Endothelial cell of umbilical vein (primary cell): ENCODE results near the gene MPZL3. TPM values are rescaled to one million over a fixed set of nuclear protein-coding genes. Genes with fewer than 3 reads are reported as not detected.

Experiments used
- BruUV-seq: library from RNA; stranded (reverse); fragments of 400-500 nt; replicated peaks from 2 replicates; lab custom pipeline; 2021; lab: Mats Ljungman, UMichigan
- CTCF ChIA-PET: fragments of 300-600, 350-600 bp; sonication (Branson Sonifier 250); formaldehyde crosslinking; loops from one replicate; lab custom pipeline; 2021; ENCODE audit warnings: antibody characterized with exemption, inconsistent platforms; lab: Charles Lee
- POLR2A ChIA-PET: fragments of 300-600, 350-600 bp; sonication (Branson Sonifier 250); formaldehyde crosslinking; loops from one replicate; lab custom pipeline; 2021; ENCODE audit warnings: antibody characterized with exemption, inconsistent platforms; lab: Charles Lee
- DNase-seq: peaks from one replicate; pipeline ENCODE4 v3.0.0-alpha.2; 2011; ENCODE audit warnings: low read depth, low spot score
- FAIRE-seq: peaks from 2 replicates; lab custom pipeline; 2011; peaks lifted over from hg19 to GRCh38; lab: Jason Lieb, UNC
- H2AFZ ChIP-seq: 2 replicates; pipeline ENCODE4 v1.6.0; 2012; ENCODE audit warnings: low read depth, low read length, control low read depth, inconsistent platforms
- H3K27ac ChIP-seq: 2 replicates; pipeline ENCODE4 v1.5.1; 2011; ENCODE audit warnings: low read depth, mild to moderate bottlenecking, control low read depth, low read length, moderate library complexity; ENCODE audit not compliant: insufficient read depth
- H3K27me3 ChIP-seq, 2 experiments: 2 replicates each; pipeline versions ENCODE4 v1.6.0 to v1.6.1; 2011; ENCODE audit warnings: low read length in 2 of 2, mixed read lengths in 1 of 2; ENCODE audit not compliant: control insufficient read depth in 2 of 2, insufficient read depth in 2 of 2
- H3K36me3 ChIP-seq, 2 experiments: 2 replicates in 1 of 2; 3 replicates in 1 of 2; pipeline ENCODE4 v1.5.1; 2011; ENCODE audit warnings: low read length in 2 of 2, mild to moderate bottlenecking in 1 of 2, moderate library complexity in 1 of 2; ENCODE audit not compliant: control insufficient read depth in 2 of 2, insufficient read depth in 2 of 2; ENCODE audit errors: extremely low read depth in 1 of 2
- H3K4me1 ChIP-seq: 3 replicates; pipeline ENCODE4 v1.5.1; 2011; ENCODE audit warnings: mild to moderate bottlenecking, low read length; ENCODE audit not compliant: control insufficient read depth, insufficient read depth; ENCODE audit errors: extremely low read depth
- H3K4me2 ChIP-seq: 2 replicates; pipeline ENCODE4 v1.6.1; 2011; ENCODE audit warnings: low read length, control low read depth, mixed read lengths; ENCODE audit not compliant: insufficient read depth
- H3K4me3 ChIP-seq, 3 experiments: fragments of 200-600 bp in 1 of 3; sonication (generic), shearing (Covaris generic) in 1 of 3; replicated peaks in 1 of 3; 2 replicates each; pipeline ENCODE4 v1.5.1; 2011 to 2016; ENCODE audit warnings: control low read depth in 3 of 3, low read length in 3 of 3, mild to moderate bottlenecking in 2 of 3, inconsistent platforms in 1 of 3, low read depth in 1 of 3, moderate library complexity in 1 of 3; ENCODE audit not compliant: insufficient read depth in 1 of 3
- H3K79me2 ChIP-seq: 2 replicates; pipeline ENCODE4 v1.6.0; 2012; ENCODE audit warnings: low read length, inconsistent platforms; ENCODE audit not compliant: control insufficient read depth, insufficient read depth
- H3K9ac ChIP-seq: replicated peaks from 2 replicates; pipeline ENCODE3; 2011; ENCODE audit warnings: low read length, control low read depth; ENCODE audit not compliant: insufficient read depth; ENCODE audit errors: extremely low read depth
- H3K9me1 ChIP-seq: replicated peaks from 3 replicates; pipeline ENCODE4 v1.6.0; 2011; ENCODE audit warnings: mild to moderate bottlenecking, low read length; ENCODE audit not compliant: control insufficient read depth, insufficient read depth; ENCODE audit errors: extremely low read depth
- H3K9me3 ChIP-seq: replicated peaks from 2 replicates; pipeline ENCODE4 v1.5.1; 2012; ENCODE audit warnings: low read length, inconsistent platforms; ENCODE audit not compliant: control insufficient read depth, insufficient read depth
- H4K20me1 ChIP-seq: replicated peaks from 2 replicates; pipeline ENCODE3; 2011; ENCODE audit warnings: mild to moderate bottlenecking, low read length; ENCODE audit not compliant: control insufficient read depth, insufficient read depth; ENCODE audit errors: extremely low read depth
- EZH2 ChIP-seq: IDR thresholded peaks from 2 replicates; pipeline ENCODE4 v1.6.1; 2012; ENCODE audit warnings: borderline replicate concordance, low read depth, mild to moderate bottlenecking, moderate library complexity, low read length, inconsistent platforms; ENCODE audit not compliant: severe bottlenecking
- FOS ChIP-seq: IDR thresholded peaks from 2 replicates; pipeline ENCODE4 v1.6.1; 2011; ENCODE audit warnings: mild to moderate bottlenecking, low read length, moderate library complexity, borderline replicate concordance; ENCODE audit not compliant: insufficient read depth
- GATA2 ChIP-seq: IDR thresholded peaks from 2 replicates; pipeline ENCODE4 v1.7.0; 2011; ENCODE audit warnings: low read depth, mild to moderate bottlenecking, moderate library complexity, mixed read lengths, low read length; ENCODE audit not compliant: insufficient read length, insufficient read depth
- JUN ChIP-seq: IDR thresholded peaks from 2 replicates; pipeline ENCODE4 v1.6.1; 2011; ENCODE audit warnings: borderline replicate concordance, low read depth; ENCODE audit not compliant: insufficient read length, insufficient read depth
- MYC ChIP-seq: IDR thresholded peaks from one replicate; pipeline ENCODE4 v1.6.1; 2011; ENCODE audit warnings: mild to moderate bottlenecking, low read depth, low read length
- POLR2A ChIP-seq: IDR thresholded peaks from 2 replicates; pipeline ENCODE4 v1.6.1; 2012; ENCODE audit warnings: low read depth, mild to moderate bottlenecking, control low read depth, low read length
- POLR2AphosphoS5 ChIP-seq: IDR thresholded peaks from 2 replicates; pipeline ENCODE4 v1.6.1; 2012; ENCODE audit warnings: low read depth, mild to moderate bottlenecking, control low read depth, low read length, moderate library complexity; ENCODE audit not compliant: insufficient read depth
- dilution Hi-C: fragments of 300-500 bp; cut with MboI; formaldehyde crosslinking; loops from one replicate; pipeline ENCODE4 v1.15.0; 2019; ENCODE audit warnings: low sequenced_read_pairs; ENCODE audit not compliant: extremely low pct_ligation_motif_present
- intact Hi-C: fragments of 100-400 bp; cut with micrococcal nuclease; formaldehyde crosslinking; loops from one replicate; pipeline ENCODE4 v1.10.0; 2022
- polyA plus RNA-seq, 4 experiments: library from polyadenylated mRNA; depleted of rRNA in 3 of 4; stranded (reverse) in 3 of 4; unstranded in 1 of 4; fragments of >200 nt; gene quantifications; 2 replicates each; pipeline versions ENCODE4 v1.2.1 to v1.2.3, GENCODE V29; 2011 to 2012; ENCODE audit warnings: missing spikeins in 1 of 4
- total RNA-seq: library from RNA; stranded (reverse); gene quantifications from 2 replicates; pipeline ENCODE4 v1.2.3, GENCODE V29; 2021
- TF ChIP-seq, protein P1 (sequence below): IDR thresholded peaks from 2 replicates; pipeline ENCODE4 v1.6.1; 2011; ENCODE audit not compliant: insufficient read depth, insufficient read length
- TF ChIP-seq, protein P2 (sequence below), 2 donors: IDR thresholded peaks; 1 replicate in 1 of 2; 2 replicates in 1 of 2; pipeline ENCODE4 v1.5.1; 2011; ENCODE audit warnings: low read length in 2 of 2, mild to moderate bottlenecking in 2 of 2, moderate library complexity in 2 of 2, control low read depth in 1 of 2, inconsistent platforms in 1 of 2, low read depth in 1 of 2; ENCODE audit not compliant: insufficient read depth in 1 of 2; ENCODE audit errors: extremely low read depth in 1 of 2

MPZL3 gene
- total and polyA plus RNA-seq, 2 donors (not counting 3 experiments of a cell fraction or from before 2014, with no cell fraction given), result 2.5 to 7.1 TPM

GRCh38 chr11:118194835-118195627 lies 57.1 kb downstream of the MPZL3 start:
- Histone ChIP-seq H2AFZ (no peak overlapping the region), H3K9me3 (no peaks in the 10 kb centered on the region), H3K4me3 (no peak overlapping the region), H3K4me1 (no peaks in the 10 kb centered on the region), H3K9me1 (no peaks in the 10 kb centered on the region), H3K36me3 (no peaks in the 10 kb centered on the region), H3K4me2 (no peak overlapping the region), H3K79me2 (no peaks in the 10 kb centered on the region), H4K20me1 (no peaks in the 10 kb centered on the region), H3K27ac (no peak overlapping the region), H3K27me3 (peaks cover 0 to 4% of the 10 kb centered on the region in 2 experiments), H3K9ac (no peak overlapping the region)
- dilution Hi-C loops (no loop called here), intact Hi-C loops (no loop called here)
- no peak for TF ChIP-seq GATA2
- no peak for TF ChIP-seq MYC
- TF ChIP-seq JUN, result no peak
- TF ChIP-seq POLR2AphosphoS5, result no peak
- TF ChIP-seq, protein P1, sequence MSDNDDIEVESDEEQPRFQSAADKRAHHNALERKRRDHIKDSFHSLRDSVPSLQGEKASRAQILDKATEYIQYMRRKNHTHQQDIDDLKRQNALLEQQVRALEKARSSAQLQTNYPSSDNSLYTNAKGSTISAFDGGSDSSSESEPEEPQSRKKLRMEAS, result no peak
- TF ChIP-seq, protein P2, sequence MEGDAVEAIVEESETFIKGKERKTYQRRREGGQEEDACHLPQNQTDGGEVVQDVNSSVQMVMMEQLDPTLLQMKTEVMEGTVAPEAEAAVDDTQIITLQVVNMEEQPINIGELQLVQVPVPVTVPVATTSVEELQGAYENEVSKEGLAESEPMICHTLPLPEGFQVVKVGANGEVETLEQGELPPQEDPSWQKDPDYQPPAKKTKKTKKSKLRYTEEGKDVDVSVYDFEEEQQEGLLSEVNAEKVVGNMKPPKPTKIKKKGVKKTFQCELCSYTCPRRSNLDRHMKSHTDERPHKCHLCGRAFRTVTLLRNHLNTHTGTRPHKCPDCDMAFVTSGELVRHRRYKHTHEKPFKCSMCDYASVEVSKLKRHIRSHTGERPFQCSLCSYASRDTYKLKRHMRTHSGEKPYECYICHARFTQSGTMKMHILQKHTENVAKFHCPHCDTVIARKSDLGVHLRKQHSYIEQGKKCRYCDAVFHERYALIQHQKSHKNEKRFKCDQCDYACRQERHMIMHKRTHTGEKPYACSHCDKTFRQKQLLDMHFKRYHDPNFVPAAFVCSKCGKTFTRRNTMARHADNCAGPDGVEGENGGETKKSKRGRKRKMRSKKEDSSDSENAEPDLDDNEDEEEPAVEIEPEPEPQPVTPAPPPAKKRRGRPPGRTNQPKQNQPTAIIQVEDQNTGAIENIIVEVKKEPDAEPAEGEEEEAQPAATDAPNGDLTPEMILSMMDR (IDR thresholded peaks at IDR 0.05; ENCODE audit: extremely low read depth in 1 of 2, insufficient read depth in 1 of 2, low read depth in 1 of 2, low read length in 2 of 2), result no peak
- TF ChIP-seq POLR2A, result no peak
- TF ChIP-seq EZH2, result no peak
- TF ChIP-seq FOS, result no peak
- POLR2A ChIA-PET, result no interaction called here
- CTCF ChIA-PET, result interaction anchor here (0.8 to 1.2 kb wide), 4 partner anchors 14 to 159 kb away, joined by 3 to 4 read pairs (median 4); no protein-coding TSS in a partner anchor
- DNase-seq (peak; percentile 24), FAIRE-seq (no peak)
- no TSS peak for BruUV-seq
